K562 (cell line): ENCODE measurements around the gene PKDCC. TPM values are rescaled to one million over a fixed set of nuclear protein-coding genes. Genes with fewer than 3 reads are reported as not detected.

Experiments
- ATAC-seq: fragments of 200-7000 bp; cut with Tn5 transposase; 3 replicates; pipeline ENCODE4 v1.9.1; 2020; ENCODE audit warnings: moderate library complexity
- BruUV-seq: library from RNA; stranded (reverse); fragments of 400-500 nt; replicated peaks from 2 replicates; lab custom pipeline; 2021; lab: Mats Ljungman, UMichigan
- CTCF ChIA-PET: fragments of 300-600 bp; formaldehyde crosslinking; extraction: SDS; loops from one replicate; lab custom pipeline; 2021; ENCODE audit warnings: low intra/inter-chr PET ratio; lab: Yijun Ruan, JAX
- POLR2A ChIA-PET: fragments of 300-600, 350-650 bp; sonication (Branson Sonifier 250); formaldehyde crosslinking; extraction: SDS; loops from one replicate; lab custom pipeline; 2021; ENCODE audit warnings: antibody characterized with exemption, inconsistent platforms; lab: Yijun Ruan, JAX
- DNase-seq, 4 experiments: peaks; one replicate each; pipeline versions ENCODE4 v3.0.0 to v3.0.0-alpha.2; 2011 to 2018; ENCODE audit warnings: low spot score in 3 of 4, mixed read lengths in 3 of 4; ENCODE audit errors: extremely low read depth in 1 of 4
- FAIRE-seq: peaks from 2 replicates; lab custom pipeline; 2011; peaks lifted over from hg19 to GRCh38; lab: Jason Lieb, UNC
- H2AFZ ChIP-seq: 2 replicates; pipeline ENCODE4 v1.6.0; 2011; ENCODE audit warnings: low read depth, low read length, control low read depth, inconsistent platforms
- H3K27ac ChIP-seq: fragments of 200-600 bp; 3 replicates; pipeline ENCODE4 v1.8.0; 2011; ENCODE audit warnings: low read depth, mild to moderate bottlenecking, control low read depth, inconsistent platforms, low read length, moderate library complexity, mixed read lengths; ENCODE audit errors: extremely low read depth
- H3K27me3 ChIP-seq, 2 experiments: fragments of 300-600 bp in 1 of 2; 2 replicates in 1 of 2; 3 replicates in 1 of 2; pipeline versions ENCODE4 v1.6.0 to v1.8.0; 2011; ENCODE audit warnings: inconsistent platforms in 2 of 2, low read length in 2 of 2, mild to moderate bottlenecking in 1 of 2, mixed read lengths in 1 of 2, moderate library complexity in 1 of 2; ENCODE audit not compliant: control insufficient read depth in 2 of 2, insufficient read depth in 2 of 2
- H3K36me3 ChIP-seq: fragments of 300-600 bp; 3 replicates; pipeline ENCODE4 v1.8.0; 2011; ENCODE audit warnings: mild to moderate bottlenecking, low read length, inconsistent platforms; ENCODE audit not compliant: control insufficient read depth, insufficient read depth
- H3K4me1 ChIP-seq, 2 experiments: fragments of 200-600 bp in 1 of 2; replicated peaks in 1 of 2; 2 replicates in 1 of 2; 3 replicates in 1 of 2; pipeline versions ENCODE4 v1.5.1 to v1.8.0; 2011; ENCODE audit warnings: inconsistent platforms in 2 of 2, low read length in 2 of 2, mild to moderate bottlenecking in 1 of 2, mixed read lengths in 1 of 2, moderate library complexity in 1 of 2; ENCODE audit not compliant: control insufficient read depth in 2 of 2, insufficient read depth in 2 of 2
- H3K4me2 ChIP-seq: 2 replicates; pipeline ENCODE4 v1.6.1; 2011; ENCODE audit warnings: low read length, control low read depth, inconsistent platforms, mixed read lengths; ENCODE audit not compliant: insufficient read depth
- H3K4me3 ChIP-seq: fragments of 200-600 bp; sonication (generic), shearing (Covaris generic); 2 replicates; pipeline ENCODE4 v1.5.1; 2016; ENCODE audit warnings: control low read depth, inconsistent platforms
- H3K79me2 ChIP-seq: fragments of 200-600 bp; 3 replicates; pipeline ENCODE4 v1.8.0; 2011; ENCODE audit warnings: low read length, inconsistent platforms; ENCODE audit not compliant: control insufficient read depth, insufficient read depth
- H3K9ac ChIP-seq, 2 experiments: 2 replicates each; pipeline versions ENCODE4 v1.6.0 to v1.6.1; 2011; ENCODE audit warnings: low read depth in 2 of 2, low read length in 2 of 2, control low read depth in 1 of 2, inconsistent platforms in 1 of 2, mild to moderate bottlenecking in 1 of 2, mixed read lengths in 1 of 2; ENCODE audit not compliant: insufficient read depth in 1 of 2
- H3K9me1 ChIP-seq: one replicate; pipeline ENCODE4 v1.6.0; 2011; ENCODE audit warnings: inconsistent platforms, mild to moderate bottlenecking, low read length, moderate library complexity; ENCODE audit not compliant: control insufficient read depth, insufficient read depth
- H3K9me3 ChIP-seq: replicated peaks from 2 replicates; pipeline ENCODE4 v1.5.1; 2011; ENCODE audit warnings: low read depth, low read length, inconsistent platforms; ENCODE audit not compliant: control insufficient read depth, insufficient read depth
- H4K20me1 ChIP-seq: replicated peaks from 2 replicates; pipeline ENCODE4 v1.6.1; 2011; ENCODE audit warnings: low read length, inconsistent platforms, mixed read lengths; ENCODE audit not compliant: control insufficient read depth, insufficient read depth
- ARID2 ChIP-seq: fragments of 450-650 bp; IDR thresholded peaks from 2 replicates; pipeline ENCODE4 v1.6.1; 2017; ENCODE audit warnings: antibody characterized with exemption, mild to moderate bottlenecking
- CBFA2T3 ChIP-seq: fragments of 450-650 bp; IDR thresholded peaks from 2 replicates; pipeline ENCODE4 v1.6.1; 2017
- CC2D1A ChIP-seq: fragments of 450-650 bp; IDR thresholded peaks from 2 replicates; pipeline ENCODE4 v1.6.1; 2017; ENCODE audit warnings: mild to moderate bottlenecking
- CTCF ChIP-seq, 3 experiments: IDR thresholded peaks in 2 of 3; conservative IDR thresholded peaks in 1 of 3; 2 replicates each; pipeline ENCODE4 v1.5.1; 2011 to 2012; ENCODE audit warnings: low read length in 3 of 3, mild to moderate bottlenecking in 3 of 3, control low read depth in 2 of 3, improper control_type of control experiment in 1 of 3, inconsistent platforms in 1 of 3, low read depth in 1 of 3, mixed read lengths in 1 of 3, moderate library complexity in 1 of 3; ENCODE audit not compliant: insufficient read depth in 2 of 3
- DACH1 ChIP-seq: fragments of 450-650 bp; IDR thresholded peaks from 2 replicates; pipeline ENCODE4 v1.6.1; 2018; ENCODE audit not compliant: partially characterized antibody
- DEAF1 ChIP-seq: fragments of 450-650 bp; formaldehyde crosslinking; IDR thresholded peaks from 2 replicates; pipeline ENCODE4 v1.4.0; 2020; ENCODE audit warnings: mild to moderate bottlenecking, moderate library complexity
- NCOR1 ChIP-seq: fragments of 450-650 bp; IDR thresholded peaks from 2 replicates; pipeline ENCODE4 v1.6.1; 2016; ENCODE audit warnings: mild to moderate bottlenecking, moderate library complexity
- RAD21 ChIP-seq, 2 experiments: fragments of 250-450 bp in 1 of 2; fragments of 450-650 bp in 1 of 2; sonication (Bioruptor Pico) in 1 of 2; formaldehyde crosslinking in 1 of 2; IDR thresholded peaks in 1 of 2; conservative IDR thresholded peaks in 1 of 2; 2 replicates each; pipeline versions ENCODE4 v1.4.0 to v1.8.0; 2020 to 2022; ENCODE audit warnings: mild to moderate bottlenecking in 2 of 2, moderate library complexity in 1 of 2
- REST ChIP-seq, 2 experiments: fragments of 450-650 bp; formaldehyde crosslinking in 1 of 2; IDR thresholded peaks; 2 replicates each; pipeline versions ENCODE4 v1.4.0 to v1.6.1; 2014 to 2020; ENCODE audit warnings: mild to moderate bottlenecking in 2 of 2, borderline replicate concordance in 1 of 2, low read depth in 1 of 2
- WGBS: fragments of 100-300 bp; shearing (Covaris generic); methylation state at CpG from one replicate; pipeline ENCODE4 v1.1.6; 2016; ENCODE audit warnings: low coverage, mixed read lengths; ENCODE audit not compliant: insufficient coverage; ENCODE audit errors: missing lambda C conversion rate; 5-methylcytosine and 5-hydroxymethylcytosine counted together
- in situ Hi-C: fragments of 300-500 bp; cut with MboI; formaldehyde crosslinking; loops from 4 replicates; pipeline ENCODE4 v1.15.0; 2018; ENCODE audit warnings: inconsistent platforms, mixed read lengths
- intact Hi-C: fragments of 100-400 bp; cut with micrococcal nuclease; formaldehyde crosslinking; loops from 2 replicates; pipeline ENCODE4 v1.14.2; 2022
- polyA plus RNA-seq, 8 experiments: library from polyadenylated mRNA; depleted of rRNA in 4 of 8; stranded (reverse) in 5 of 8; unstranded in 3 of 8; fragments of >200 nt; fragmentation: Nextera tagmentation in 2 of 8; fragmentation: Illumina TruSeq in 1 of 8; extraction: Ambion mirVana in 2 of 8; extraction: Trizol in 1 of 8; gene quantifications; 2 replicates each; pipeline versions ENCODE4 v1.2.1 to v1.2.3, GENCODE V29; 2011 to 2014; ENCODE audit warnings: inconsistent platforms in 1 of 8, missing spikeins in 1 of 8
- total RNA-seq, 7 experiments: library from RNA; depleted of rRNA in 6 of 7; stranded (reverse); fragments of >200 nt in 6 of 7; fragmentation: Illumina TruSeq in 2 of 7; extraction: Trizol in 2 of 7; gene quantifications; 2 replicates each; pipeline versions ENCODE4 v1.2.1 to v1.2.3, GENCODE V29; 2011 to 2021; ENCODE audit warnings: low replicate concordance in 1 of 7

Gene PKDCC
- total and polyA plus RNA-seq, 9 of the 15 experiments (the other 6 are each of a cell fraction or from before 2014, with no cell fraction given) = 0.62 to 14.8 (median 1.3) TPM; not detected in 2

GRCh38 chr2:42095923-42096408 lies 48.1 kb downstream of the PKDCC start:
- H3K27me3 ChIP-seq = peaks cover 0 to 2% of the 10 kb centered on the region in 2 experiments; a peak in 1 of 5 replicates
- H3K79me2 ChIP-seq = no peaks in the 10 kb centered on the region
- no TSS peak for BruUV-seq
- CTCF ChIA-PET = interaction anchor here (0.6 to 4.4 kb wide), 8 partner anchors 101 to 925 kb away, joined by 3 to 39 read pairs (median 4); no protein-coding TSS in a partner anchor
- peak; percentile 39 to 76 (median 42) for DNase-seq
- no peak overlapping the region for H3K9ac ChIP-seq
- H4K20me1 ChIP-seq = no peaks in the 10 kb centered on the region
- 3% methylated on average over 2 of the region's 2 CpGs for WGBS
- no peak overlapping the region for H3K4me2 ChIP-seq
- no peak overlapping the region for H3K4me3 ChIP-seq
- intact Hi-C loops (loop anchor here (1.0 to 5.0 kb wide), 4 partner anchors 100 to 266 kb away; partner anchors contain the start of gene COX7A2L), in situ Hi-C loops (loop anchor here (5.0 to 10.0 kb wide), 3 partner anchors 101 to 229 kb away; no protein-coding TSS in a partner anchor)
- POLR2A ChIA-PET = interaction anchor here (1.0 kb wide), 1 partner anchor 37 kb away, joined by 3 read pairs; no protein-coding TSS in a partner anchor
- H3K4me1 ChIP-seq = no peaks in the 10 kb centered on the region; a peak in 2 of 5 replicates
- no peaks in the 10 kb centered on the region for H3K9me1 ChIP-seq
- H3K36me3 ChIP-seq = no peaks in the 10 kb centered on the region
- FAIRE-seq = peak; percentile 89
- H3K27ac ChIP-seq = no peak overlapping the region
- H3K9me3 ChIP-seq = no peaks in the 10 kb centered on the region
- no peak overlapping the region for H2AFZ ChIP-seq
- ATAC-seq = peak; percentile 87
- TF ChIP-seq ARID2 = peak; percentile 79
- peak; percentile 95 to 97 for TF ChIP-seq RAD21 (CRISPR knock-in tag; conservative IDR thresholded peaks at IDR 0.05 in 1 of 2, IDR thresholded peaks at IDR 0.05 in 1 of 2)
- peak; percentile 51; the same call in 1 of the 2 replicates for TF ChIP-seq CC2D1A
- peak; percentile 89 for TF ChIP-seq REST (IDR thresholded peaks at IDR 0.05; ENCODE audit: borderline replicate concordance)
- no peak for TF ChIP-seq REST (CRISPR knock-in tag; IDR thresholded peaks at IDR 0.05; ENCODE audit: low read depth)
- TF ChIP-seq CTCF (IDR thresholded peaks at IDR 0.05 in 2 of 3, conservative IDR thresholded peaks at IDR 0.05 in 1 of 3; ENCODE audit: insufficient read depth in 2 of 3, low read depth in 1 of 3, low read length in 3 of 3) = peak; percentile 69 to 87 (median 70)
- no peak for TF ChIP-seq CBFA2T3
- peak; percentile 88 for TF ChIP-seq DEAF1
- 0 out of 2 replicates have a peak, but pooled peaks have one; percentile 6 for TF ChIP-seq NCOR1
- TF ChIP-seq DACH1 = no peak
